Common myeloid progenitor, CD34-positive (primary cell): ENCODE data around the gene LRRC51.

Source experiments
- CTCF ChIA-PET: fragments of 350-600 bp; sonication (Branson Sonifier 250); formaldehyde crosslinking; loops from one replicate; lab custom pipeline; 2021; ENCODE audit warnings: antibody characterized with exemption; lab: Charles Lee
- POLR2A ChIA-PET: fragments of 350-600 bp; sonication (Branson Sonifier 250); formaldehyde crosslinking; loops from one replicate; lab custom pipeline; 2021; ENCODE audit warnings: antibody characterized with exemption; lab: Charles Lee
- DNase-seq, 3 donors: peaks; one replicate each; pipeline versions ENCODE4 v3.0.0 to v3.0.0-alpha.2; 2013
- H3K27ac ChIP-seq, 2 experiments: 1 replicate in 1 of 2; 2 replicates in 1 of 2; pipeline ENCODE4 v1.7.0; 2013; ENCODE audit warnings: inconsistent platforms in 2 of 2, low read length in 2 of 2, mild to moderate bottlenecking in 2 of 2, low read depth in 1 of 2, moderate library complexity in 1 of 2; ENCODE audit not compliant: severe bottlenecking in 2 of 2, insufficient read depth in 1 of 2, poor library complexity in 1 of 2
- H3K27me3 ChIP-seq, 5 experiments: replicated peaks in 2 of 5; 1 replicate in 3 of 5; 2 replicates in 2 of 5; pipeline versions ENCODE4 v1.6.1 to v1.7.0; 2013; ENCODE audit warnings: low read length in 4 of 5, mild to moderate bottlenecking in 2 of 5, moderate library complexity in 2 of 5, inconsistent platforms in 1 of 5; ENCODE audit not compliant: insufficient read depth in 5 of 5, control insufficient read depth in 4 of 5
- H3K36me3 ChIP-seq, 4 experiments: 1 replicate in 2 of 4; 2 replicates in 2 of 4; pipeline versions ENCODE4 v1.6.1 to v1.7.0; 2013; ENCODE audit warnings: low read length in 3 of 4, control low read depth in 1 of 4, mild to moderate bottlenecking in 1 of 4; ENCODE audit not compliant: control insufficient read depth in 4 of 4, insufficient read depth in 4 of 4
- H3K4me1 ChIP-seq, 4 experiments: 1 replicate in 3 of 4; 2 replicates in 1 of 4; pipeline versions ENCODE4 v1.6.1 to v1.7.1; 2013; ENCODE audit warnings: low read length in 3 of 4, mild to moderate bottlenecking in 3 of 4, control low read depth in 1 of 4, inconsistent platforms in 1 of 4, moderate library complexity in 1 of 4; ENCODE audit not compliant: control insufficient read depth in 4 of 4, insufficient read depth in 4 of 4; ENCODE audit errors: control extremely low read depth in 1 of 4
- H3K4me3 ChIP-seq, 7 experiments: 1 replicate in 4 of 7; 2 replicates in 3 of 7; pipeline versions ENCODE4 v1.5.1 to v1.7.0; 2013; ENCODE audit warnings: mild to moderate bottlenecking in 7 of 7, low read length in 6 of 7, moderate library complexity in 6 of 7, inconsistent platforms in 2 of 7, low read depth in 2 of 7, control low read depth in 1 of 7; ENCODE audit not compliant: insufficient read depth in 4 of 7, control insufficient read depth in 1 of 7; ENCODE audit errors: extremely low read depth in 1 of 7
- H3K9me3 ChIP-seq, 5 experiments: 1 replicate in 4 of 5; 2 replicates in 1 of 5; pipeline versions ENCODE4 v1.6.1 to v1.7.1; 2013; ENCODE audit warnings: low read length in 4 of 5, mild to moderate bottlenecking in 2 of 5, inconsistent platforms in 1 of 5, low read depth in 1 of 5, moderate library complexity in 1 of 5; ENCODE audit not compliant: control insufficient read depth in 4 of 5, insufficient read depth in 2 of 5; ENCODE audit errors: control extremely low read depth in 1 of 5
- WGBS: methylation state at CpG from one replicate; pipeline ENCODE4 v1.1.5; 2013; ENCODE audit not compliant: insufficient coverage; 5-methylcytosine and 5-hydroxymethylcytosine counted together

The LRRC51 gene

GRCh38 chr11:72119198-72119597, 38.5 kb downstream of the LRRC51 start:
- ChIA-PET POLR2A (no interaction called here), CTCF (interaction anchor here (1.0 to 1.5 kb wide), 2 partner anchors 15 to 21 kb away, joined by 3 to 4 read pairs; no protein-coding TSS in a partner anchor)
- Histone ChIP-seq H3K4me3 (no peak overlapping the region), H3K9me3 (peaks cover 0 to 3% (median 0%) of the 10 kb centered on the region in 5 experiments), H3K27ac (no peak overlapping the region), H3K4me1 (peaks cover 0 to 9% (median 1%) of the 10 kb centered on the region in 4 experiments), H3K27me3 (no peaks in the 10 kb centered on the region), H3K36me3 (no peaks in the 10 kb centered on the region)
- no peak for DNase-seq
- WGBS = 67% methylated on average over 1 of the region's 6 CpGs

GRCh38 chr11:72120930-72121329, 40.3 kb downstream of the LRRC51 start:
- POLR2A ChIA-PET = no interaction called here

GRCh38 chr11:72122607-72123006, 42.0 kb downstream of the LRRC51 start:
- peaks cover 0 to 9% (median 1%) of the 10 kb centered on the region in 4 experiments for H3K4me1 ChIP-seq
- no peak overlapping the region for H3K4me3 ChIP-seq
- H3K36me3 ChIP-seq = no peaks in the 10 kb centered on the region
- H3K27ac ChIP-seq = no peak overlapping the region
- H3K27me3 ChIP-seq = no peaks in the 10 kb centered on the region
- ChIA-PET POLR2A (interaction anchor here (1.4 kb wide), 1 partner anchor 23 kb away, joined by 4 read pairs; no protein-coding TSS in a partner anchor), CTCF (interaction anchor here (0.5 to 2.3 kb wide), 3 partner anchors 21 to 68 kb away, joined by 3 to 8 read pairs (median 4); no protein-coding TSS in a partner anchor)
- no CpG with 5 or more reads among the region's 1 CpG for WGBS
- H3K9me3 ChIP-seq = peaks cover 0 to 3% (median 0%) of the 10 kb centered on the region in 5 experiments
- DNase-seq = no peak

More at GRCh38 chr11:72120930-72121329, 40.3 kb downstream of the LRRC51 start:
- CTCF ChIA-PET = interaction anchor here (1.1 kb wide), 1 partner anchor 26 kb away, joined by 3 read pairs; no protein-coding TSS in a partner anchor
- Histone ChIP-seq H3K9me3 (peaks cover 0 to 3% (median 0%) of the 10 kb centered on the region in 5 experiments), H3K27me3 (no peaks in the 10 kb centered on the region), H3K27ac (no peak overlapping the region), H3K4me3 (no peak overlapping the region), H3K4me1 (peaks cover 0 to 9% (median 1%) of the 10 kb centered on the region in 4 experiments), H3K36me3 (no peaks in the 10 kb centered on the region)
- no peak for DNase-seq
- 100% methylated on average over 2 of the region's 2 CpGs for WGBS

- no peak overlapping the region for H3K4me3 ChIP-seq
- H3K36me3 ChIP-seq = no peaks in the 10 kb centered on the region
- CTCF ChIA-PET = interaction anchor here (1.5 to 2.3 kb wide), 2 partner anchors 20 to 23 kb away, joined by 4 to 8 read pairs; no protein-coding TSS in a partner anchor
- peaks cover 0 to 9% (median 1%) of the 10 kb centered on the region in 4 experiments for H3K4me1 ChIP-seq
- H3K9me3 ChIP-seq = peaks cover 0 to 3% (median 2%) of the 10 kb centered on the region in 5 experiments
- WGBS = no CpG with 5 or more reads among the region's 3 CpGs
- POLR2A ChIA-PET = no interaction called here
- no peak overlapping the region for H3K27ac ChIP-seq
- no peak for DNase-seq
- H3K27me3 ChIP-seq = no peaks in the 10 kb centered on the region
Observed at GRCh38 chr11:72123117-72123653, 42.5 kb downstream of the LRRC51 start.

- POLR2A ChIA-PET = no interaction called here
- CTCF ChIA-PET = no interaction called here
Observed at GRCh38 chr11:72124046-72124445, 43.4 kb downstream of the LRRC51 start.

GRCh38 chr11:72125956-72126355, 45.3 kb downstream of the LRRC51 start:
- peaks cover 0 to 12% (median 3%) of the 10 kb centered on the region in 5 experiments for H3K9me3 ChIP-seq
- no peak for DNase-seq
- no peaks in the 10 kb centered on the region for H3K36me3 ChIP-seq
- H3K27me3 ChIP-seq = no peaks in the 10 kb centered on the region
- no peak overlapping the region for H3K4me3 ChIP-seq
- ChIA-PET POLR2A (no interaction called here), CTCF (interaction anchor here (0.6 to 1.5 kb wide), 2 partner anchors 21 to 149 kb away, joined by 3 read pairs; no protein-coding TSS in a partner anchor)
- H3K27ac ChIP-seq = no peak overlapping the region
- WGBS = no CpG with 5 or more reads among the region's 1 CpG
- no peaks in the 10 kb centered on the region for H3K4me1 ChIP-seq

More at GRCh38 chr11:72124046-72124445, 43.4 kb downstream of the LRRC51 start:
- DNase-seq = no peak
- Histone ChIP-seq H3K4me1 (peaks cover 0 to 6% (median 0%) of the 10 kb centered on the region in 4 experiments), H3K27ac (no peak overlapping the region), H3K36me3 (no peaks in the 10 kb centered on the region), H3K9me3 (peaks cover 0 to 10% (median 3%) of the 10 kb centered on the region in 5 experiments), H3K4me3 (no peak overlapping the region), H3K27me3 (no peaks in the 10 kb centered on the region)
- 98% methylated on average over 6 of the region's 6 CpGs for WGBS

GRCh38 chr11:72127923-72128322, 47.3 kb downstream of the LRRC51 start:
- Histone ChIP-seq H3K9me3 (peaks cover 0 to 12% (median 3%) of the 10 kb centered on the region in 5 experiments), H3K27me3 (no peaks in the 10 kb centered on the region), H3K4me3 (no peak overlapping the region), H3K27ac (no peak overlapping the region), H3K36me3 (no peaks in the 10 kb centered on the region), H3K4me1 (peaks cover 2 to 8% (median 7%) of the 10 kb centered on the region in 4 experiments)
- WGBS = 43% methylated on average over 1 of the region's 2 CpGs
- DNase-seq = no peak
- ChIA-PET POLR2A (interaction anchor here (0.6 kb wide), 2 partner anchors 15 to 117 kb away, joined by 3 read pairs; no protein-coding TSS in a partner anchor), CTCF (interaction anchor here (0.7 to 1.2 kb wide), 3 partner anchors 9 to 16 kb away, joined by 3 to 4 read pairs (median 3); no protein-coding TSS in a partner anchor)
